ENCODE measurements around the gene TMEM242.

TMEM242 gene

DNA sequence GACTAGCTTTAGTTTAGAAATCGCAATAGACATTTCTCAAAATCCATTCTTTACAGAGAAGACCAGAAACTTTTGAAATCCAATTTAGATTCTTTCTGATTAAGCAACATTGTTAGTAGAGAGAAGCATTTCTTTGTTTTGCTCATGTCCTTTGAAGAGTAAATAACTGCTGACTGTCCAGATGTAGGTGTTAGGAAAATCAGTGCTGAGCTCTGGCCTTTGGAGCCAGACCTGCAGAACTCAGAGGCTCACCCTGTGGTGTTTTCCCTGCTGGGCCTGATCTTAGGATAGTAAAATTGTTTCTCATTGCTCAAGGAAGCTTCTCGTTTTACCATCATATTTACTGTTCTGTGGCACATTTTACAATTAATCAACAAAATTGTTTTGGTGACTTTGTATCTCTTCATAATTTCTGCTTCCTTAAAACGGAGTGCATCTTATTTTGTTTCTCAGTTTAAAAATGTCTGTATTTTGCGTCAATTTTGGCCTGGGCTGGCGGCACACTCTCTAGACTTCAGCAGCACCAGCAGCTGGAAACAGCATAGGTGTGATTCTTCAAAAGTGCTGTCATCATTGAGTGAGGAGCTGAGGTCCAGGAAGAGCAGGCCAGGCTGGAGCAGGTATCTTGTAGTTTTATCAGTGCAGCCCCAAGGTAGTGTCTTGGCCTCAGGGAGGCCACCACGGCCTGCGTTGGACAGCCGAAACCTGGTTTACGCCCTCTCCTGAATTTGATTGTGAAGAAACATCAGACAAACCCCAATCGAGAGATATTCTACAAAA lies 49.4 kb upstream of the TMEM242 start:
- TF ChIP-seq ZNF138 (tag by site-specific recombination; IDR thresholded peaks at IDR 0.05; ENCODE audit: borderline replicate concordance) (no peak), ZNF600 (tag by site-specific recombination; IDR thresholded peaks at IDR 0.05) (no peak), ZNF510 (tag by site-specific recombination; IDR thresholded peaks at IDR 0.05; ENCODE audit: insufficient replicate concordance) (no peak), ZNF248 (tag by site-specific recombination; IDR thresholded peaks at IDR 0.05) (no peak), OVOL3 (tag by site-specific recombination; IDR thresholded peaks at IDR 0.05) (no peak), PRDM2 (tag by site-specific recombination; IDR thresholded peaks at IDR 0.05; ENCODE audit: borderline replicate concordance) (no peak), ZNF280C (tag by site-specific recombination; IDR thresholded peaks at IDR 0.05) (no peak)
- H3K4me3 ChIP-seq (ENCODE audit: low read depth, low read length), result no peak overlapping the region
- H3K9me3 ChIP-seq (ENCODE audit: control insufficient read depth, insufficient read depth, low read depth, low read length), result no peaks in the 10 kb centered on the region
- H3K36me3 ChIP-seq (ENCODE audit: control insufficient read depth in 2 of 2, insufficient read depth in 1 of 2, low read length in 2 of 2), result no peaks in the 10 kb centered on the region
- POLR2A ChIA-PET, result no interaction called here
- CTCF ChIA-PET, result interaction anchor here (0.7 to 1.5 kb wide), 2 partner anchors 37 to 50 kb away, joined by 3 read pairs; no protein-coding TSS in a partner anchor
- H3K4me1 ChIP-seq (ENCODE audit: control insufficient read depth, insufficient read depth, low read length), result no peaks in the 10 kb centered on the region
- H3K27ac ChIP-seq (ENCODE audit: extremely low read depth, low read depth, low read length), result no peak overlapping the region

- H3K36me3 ChIP-seq (ENCODE audit: control insufficient read depth in 2 of 2, insufficient read depth in 1 of 2, low read length in 2 of 2), result no peaks in the 10 kb centered on the region
- no peaks in the 10 kb centered on the region for H3K4me1 ChIP-seq (ENCODE audit: control insufficient read depth, insufficient read depth, low read length)
- H3K27ac ChIP-seq (ENCODE audit: extremely low read depth, low read depth, low read length), result no peak overlapping the region
- ChIA-PET POLR2A (no interaction called here), CTCF (interaction anchor here (1.4 to 1.5 kb wide), 2 partner anchors 9 to 35 kb away, joined by 3 read pairs; no protein-coding TSS in a partner anchor)
- H3K9me3 ChIP-seq (ENCODE audit: control insufficient read depth, insufficient read depth, low read depth, low read length), result no peaks in the 10 kb centered on the region
- no peak overlapping the region for H3K4me3 ChIP-seq (ENCODE audit: low read depth, low read length)
- TF ChIP-seq ZNF175 (tag by site-specific recombination; IDR thresholded peaks at IDR 0.05) (no peak), ZBTB17 (tag by site-specific recombination; IDR thresholded peaks at IDR 0.05) (no peak), ZNF747 (tag by site-specific recombination; IDR thresholded peaks at IDR 0.05) (no peak), SCRT2 (tag by site-specific recombination; IDR thresholded peaks at IDR 0.05) (no peak), ZNF791 (tag by site-specific recombination; IDR thresholded peaks at IDR 0.05) (no peak), YY1 (tag by site-specific recombination; IDR thresholded peaks at IDR 0.05) (no peak), ZFP37 (tag by site-specific recombination; IDR thresholded peaks at IDR 0.05) (no peak), ZNF133 (tag by site-specific recombination; IDR thresholded peaks at IDR 0.05) (no peak), SP7 (tag by site-specific recombination; IDR thresholded peaks at IDR 0.05) (no peak), ZNF138 (tag by site-specific recombination; IDR thresholded peaks at IDR 0.05; ENCODE audit: borderline replicate concordance) (no peak), ZNF248 (tag by site-specific recombination; IDR thresholded peaks at IDR 0.05) (no peak), ZNF26 (tag by site-specific recombination; IDR thresholded peaks at IDR 0.05) (no peak), ZNF510 (tag by site-specific recombination; IDR thresholded peaks at IDR 0.05; ENCODE audit: insufficient replicate concordance) (no peak), TSHZ1 (tag by site-specific recombination; IDR thresholded peaks at IDR 0.05; ENCODE audit: borderline replicate concordance) (no peak)
- TF ChIP-seq, protein P1, sequence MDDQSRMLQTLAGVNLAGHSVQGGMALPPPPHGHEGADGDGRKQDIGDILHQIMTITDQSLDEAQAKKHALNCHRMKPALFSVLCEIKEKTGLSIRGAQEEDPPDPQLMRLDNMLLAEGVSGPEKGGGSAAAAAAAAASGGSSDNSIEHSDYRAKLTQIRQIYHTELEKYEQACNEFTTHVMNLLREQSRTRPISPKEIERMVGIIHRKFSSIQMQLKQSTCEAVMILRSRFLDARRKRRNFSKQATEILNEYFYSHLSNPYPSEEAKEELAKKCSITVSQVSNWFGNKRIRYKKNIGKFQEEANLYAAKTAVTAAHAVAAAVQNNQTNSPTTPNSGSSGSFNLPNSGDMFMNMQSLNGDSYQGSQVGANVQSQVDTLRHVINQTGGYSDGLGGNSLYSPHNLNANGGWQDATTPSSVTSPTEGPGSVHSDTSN (CRISPR knock-in tag; IDR thresholded peaks at IDR 0.05), result no peak
Measured at GRCh38 chr6:157370755-157371154, 47.4 kb upstream of the TMEM242 start.
